ENCODE measurements around the gene KIF13A. TPM values are rescaled to one million over a fixed set of nuclear protein-coding genes. Genes with fewer than 3 reads are reported as not detected.

KIF13A gene
- total and polyA plus RNA-seq, 9 of the 15 experiments (the other 6 are each of a cell fraction or from before 2014, with no cell fraction given) = 3.6 to 44.3 (median 29.7) TPM

- no peak for TF ChIP-seq BCL6 (CRISPR knock-in tag; IDR thresholded peaks at IDR 0.05)
- TF ChIP-seq GABPB2 (CRISPR knock-in tag; conservative IDR thresholded peaks at IDR 0.05) = no peak
- peak; percentile 96; the same call in 1 of the 2 replicates for TF ChIP-seq ZNF609 (CRISPR knock-in tag; IDR thresholded peaks at IDR 0.05; ENCODE audit: borderline replicate concordance)
- TF ChIP-seq NFRKB (IDR thresholded peaks at IDR 0.05; ENCODE audit: low read depth) = no peak
- TF ChIP-seq CC2D1A (IDR thresholded peaks at IDR 0.05) = peak; percentile 96
- peak; percentile 92 for TF ChIP-seq MTA3 (IDR thresholded peaks at IDR 0.05; ENCODE audit: borderline replicate concordance)
- TF ChIP-seq SREBF1 (IDR thresholded peaks at IDR 0.05; ENCODE audit: borderline replicate concordance, low read depth, low read length) = no peak
- TF ChIP-seq ZBTB8A (IDR thresholded peaks at IDR 0.05; ENCODE audit: partially characterized antibody) = no peak
- TF ChIP-seq NFIX (CRISPR knock-in tag; IDR thresholded peaks at IDR 0.05; ENCODE audit: low read depth) = no peak
- TF ChIP-seq ZNF780A (CRISPR knock-in tag; IDR thresholded peaks at IDR 0.05) = no peak
- peak; percentile 44 for TF ChIP-seq E2F8 (IDR thresholded peaks at IDR 0.05; ENCODE audit: low read depth, partially characterized antibody)
- no peak for TF ChIP-seq ILF3 (IDR thresholded peaks at IDR 0.05; ENCODE audit: borderline replicate concordance)
- TF ChIP-seq ZBTB49 (CRISPR knock-in tag; IDR thresholded peaks at IDR 0.05; ENCODE audit: borderline replicate concordance) = no peak
- TF ChIP-seq SPI1 (IDR thresholded peaks at IDR 0.05; ENCODE audit: borderline replicate concordance, low read depth, low read length) = no peak
- TF ChIP-seq CSDE1 (IDR thresholded peaks at IDR 0.05) = no peak
- TF ChIP-seq ETV1 (tag; conservative IDR thresholded peaks at IDR 0.05; ENCODE audit: low read depth) = peak; percentile 98
- 0 out of 2 replicates have a peak, but pooled peaks have one; percentile 5 for TF ChIP-seq GMEB1 (CRISPR knock-in tag; IDR thresholded peaks at IDR 0.05)
Measured at GRCh38 chr6:17962436-17963031, 24.9 kb downstream of the KIF13A start (continued).
